ENCODE results near the gene MED15. TPM values are rescaled to one million over a fixed set of nuclear protein-coding genes. Genes with fewer than 3 reads are reported as not detected.
A peak's percentile ranks its signal among the peaks of the same experiment; 100 is the strongest.

MED15 gene
- total RNA-seq, 1 donor from 2014 or later = 111 TPM

- no peak overlapping the region for H3K4me3 Mint-ChIP-seq (ENCODE audit: unreplicated experiment)
- peaks cover 4% of the 10 kb centered on the region for H3K36me3 Mint-ChIP-seq (ENCODE audit: low read depth)
- no peaks in the 10 kb centered on the region for H3K27me3 Mint-ChIP-seq (ENCODE audit: low read depth)
- peaks cover 77% of the 10 kb centered on the region for H3K4me1 Mint-ChIP-seq (ENCODE audit: low read depth)
- H3K9me3 Mint-ChIP-seq (ENCODE audit: low read depth) = no peaks in the 10 kb centered on the region
- DNase-seq (ENCODE audit: low spot score) = peak; percentile 90
- peak overlapping the region; percentile 98 for H3K27ac Mint-ChIP-seq (ENCODE audit: unreplicated experiment)
- TF ChIP-seq CTCF (IDR thresholded peaks at IDR 0.05) = no peak
These were observed 23.2 kb downstream of the MED15 start for GRCh38 chr22:20530368-20531153.

- no peak overlapping the region for H3K4me3 Mint-ChIP-seq (ENCODE audit: unreplicated experiment)
- no peak for DNase-seq (ENCODE audit: low spot score)
- no peaks in the 10 kb centered on the region for H3K9me3 Mint-ChIP-seq (ENCODE audit: low read depth)
- H3K36me3 Mint-ChIP-seq (ENCODE audit: low read depth) = peaks cover 4% of the 10 kb centered on the region
- H3K27me3 Mint-ChIP-seq (ENCODE audit: low read depth) = no peaks in the 10 kb centered on the region
- peaks cover 79% of the 10 kb centered on the region for H3K4me1 Mint-ChIP-seq (ENCODE audit: low read depth)
- no peak for TF ChIP-seq CTCF (IDR thresholded peaks at IDR 0.05)
- peak overlapping the region; percentile 98 for H3K27ac Mint-ChIP-seq (ENCODE audit: unreplicated experiment)
These were observed 23.7 kb downstream of the MED15 start for GRCh38 chr22:20531154-20531403.

- H3K27me3 Mint-ChIP-seq (ENCODE audit: low read depth) = no peaks in the 10 kb centered on the region
- DNase-seq (ENCODE audit: low spot score) = peak; percentile 95
- H3K36me3 Mint-ChIP-seq (ENCODE audit: low read depth) = peaks cover 2% of the 10 kb centered on the region
- no peak for TF ChIP-seq CTCF (IDR thresholded peaks at IDR 0.05)
- peak overlapping the region; percentile 98 for H3K27ac Mint-ChIP-seq (ENCODE audit: unreplicated experiment)
- H3K4me1 Mint-ChIP-seq (ENCODE audit: low read depth) = peaks cover 78% of the 10 kb centered on the region
- H3K9me3 Mint-ChIP-seq (ENCODE audit: low read depth) = no peaks in the 10 kb centered on the region
- H3K4me3 Mint-ChIP-seq (ENCODE audit: unreplicated experiment) = peak overlapping the region; percentile 45
These were observed 24.2 kb downstream of the MED15 start for GRCh38 chr22:20531404-20532201.

GRCh38 chr22:20532256-20532993 lies 25.0 kb downstream of the MED15 start:
- DNase-seq (ENCODE audit: low spot score) = peak; percentile 54

More at GRCh38 chr22:20532256-20532993, 25.0 kb downstream of the MED15 start:
- Mint-ChIP-seq H3K36me3 (ENCODE audit: low read depth) (peaks cover 5% of the 10 kb centered on the region), H3K4me3 (ENCODE audit: unreplicated experiment) (peak overlapping the region; percentile 45), H3K4me1 (ENCODE audit: low read depth) (peaks cover 75% of the 10 kb centered on the region), H3K27ac (ENCODE audit: unreplicated experiment) (peak overlapping the region; percentile 98), H3K9me3 (ENCODE audit: low read depth) (no peaks in the 10 kb centered on the region), H3K27me3 (ENCODE audit: low read depth) (no peaks in the 10 kb centered on the region)
- no peak for TF ChIP-seq CTCF (IDR thresholded peaks at IDR 0.05)
